ENCODE data around the gene ZFAND2B.

The ZFAND2B gene

GRCh38 chr2:219229305-219230058 is 22.9 kb downstream of the ZFAND2B start, which contains the start of the genes ANKZF1 and ATG9A:
Gene ANKZF1, plus strand, starts transcription at chr2:219229806. Its CDS starts 452 bp downstream, at chr2:219230258.
Gene ATG9A, minus strand, starts transcription at chr2:219229636. Its CDS starts 1,612 bp downstream, at chr2:219228024.
- FAIRE-seq = peak; percentile 99

GRCh38 chr2:219230059-219230540 is 23.5 kb downstream of the ZFAND2B start:
- no peak for FAIRE-seq
- TF ChIP-seq TAF1 (IDR thresholded peaks at IDR 0.05; ENCODE audit: low read depth, low read length) = no peak
- TF ChIP-seq PAX5 (IDR thresholded peaks at IDR 0.05; ENCODE audit: insufficient read depth, low read length, severe bottlenecking) = no peak
- TF ChIP-seq POLR2A (IDR thresholded peaks at IDR 0.05; ENCODE audit: low read depth, low read length) = no peak
- TF ChIP-seq POU2F2 (IDR thresholded peaks at IDR 0.05; ENCODE audit: low read depth, low read length) = no peak
- no peak for TF ChIP-seq SPI1 (IDR thresholded peaks at IDR 0.05; ENCODE audit: low read depth, low read length)
- TF ChIP-seq POLR2AphosphoS5 (IDR thresholded peaks at IDR 0.05; ENCODE audit: low read depth, low read length) = no peak
- no peak for DNase-seq (ENCODE audit: insufficient read length, low spot score)

More at GRCh38 chr2:219229305-219230058, 22.9 kb downstream of the ZFAND2B start, which contains the start of the genes ANKZF1 and ATG9A:
- DNase-seq (ENCODE audit: insufficient read length, low spot score) = peak; percentile 99
- TF ChIP-seq POU2F2 (IDR thresholded peaks at IDR 0.05; ENCODE audit: low read depth, low read length) (peak; percentile 62; the same call in 1 of the 2 replicates), TAF1 (IDR thresholded peaks at IDR 0.05; ENCODE audit: low read depth, low read length) (peak; percentile 83), POLR2A (IDR thresholded peaks at IDR 0.05; ENCODE audit: low read depth, low read length) (peak; percentile 84), PAX5 (IDR thresholded peaks at IDR 0.05; ENCODE audit: insufficient read depth, low read length, severe bottlenecking) (no peak), POLR2AphosphoS5 (IDR thresholded peaks at IDR 0.05; ENCODE audit: low read depth, low read length) (peak; percentile 89), SPI1 (IDR thresholded peaks at IDR 0.05; ENCODE audit: low read depth, low read length) (no peak)

GRCh38 chr2:219234331-219234730 is 27.7 kb downstream of the ZFAND2B start:
- no peak for TF ChIP-seq POLR2AphosphoS5 (IDR thresholded peaks at IDR 0.05; ENCODE audit: low read depth, low read length)
- no peak for TF ChIP-seq TAF1 (IDR thresholded peaks at IDR 0.05; ENCODE audit: low read depth, low read length)
- TF ChIP-seq POU2F2 (IDR thresholded peaks at IDR 0.05; ENCODE audit: low read depth, low read length) = no peak
- TF ChIP-seq POLR2A (IDR thresholded peaks at IDR 0.05; ENCODE audit: low read depth, low read length) = no peak
- TF ChIP-seq SPI1 (IDR thresholded peaks at IDR 0.05; ENCODE audit: low read depth, low read length) = no peak
- TF ChIP-seq PAX5 (IDR thresholded peaks at IDR 0.05; ENCODE audit: insufficient read depth, low read length, severe bottlenecking) = no peak
- FAIRE-seq (no peak), DNase-seq (ENCODE audit: insufficient read length, low spot score) (no peak)

GRCh38 chr2:219243291-219243761 is 36.7 kb downstream of the ZFAND2B start:
- TF ChIP-seq POLR2A (IDR thresholded peaks at IDR 0.05; ENCODE audit: low read depth, low read length) = no peak
- no peak for TF ChIP-seq POLR2AphosphoS5 (IDR thresholded peaks at IDR 0.05; ENCODE audit: low read depth, low read length)
- TF ChIP-seq POU2F2 (IDR thresholded peaks at IDR 0.05; ENCODE audit: low read depth, low read length) = no peak
- TF ChIP-seq SPI1 (IDR thresholded peaks at IDR 0.05; ENCODE audit: low read depth, low read length) = no peak
- no peak for TF ChIP-seq TAF1 (IDR thresholded peaks at IDR 0.05; ENCODE audit: low read depth, low read length)
- TF ChIP-seq PAX5 (IDR thresholded peaks at IDR 0.05; ENCODE audit: insufficient read depth, low read length, severe bottlenecking) = no peak
- no peak for DNase-seq (ENCODE audit: insufficient read length, low spot score)
- FAIRE-seq = no peak

- DNase-seq (ENCODE audit: insufficient read length, low spot score) (no peak), FAIRE-seq (peak; percentile 61)
- TF ChIP-seq TAF1 (IDR thresholded peaks at IDR 0.05; ENCODE audit: low read depth, low read length) = no peak
- no peak for TF ChIP-seq POLR2A (IDR thresholded peaks at IDR 0.05; ENCODE audit: low read depth, low read length)
- no peak for TF ChIP-seq POLR2AphosphoS5 (IDR thresholded peaks at IDR 0.05; ENCODE audit: low read depth, low read length)
- no peak for TF ChIP-seq SPI1 (IDR thresholded peaks at IDR 0.05; ENCODE audit: low read depth, low read length)
- no peak for TF ChIP-seq POU2F2 (IDR thresholded peaks at IDR 0.05; ENCODE audit: low read depth, low read length)
- no peak for TF ChIP-seq PAX5 (IDR thresholded peaks at IDR 0.05; ENCODE audit: insufficient read depth, low read length, severe bottlenecking)
Observed at GRCh38 chr2:219244789-219245147, 38.2 kb downstream of the ZFAND2B start.

- TF ChIP-seq POU2F2 (IDR thresholded peaks at IDR 0.05; ENCODE audit: low read depth, low read length) (no peak), PAX5 (IDR thresholded peaks at IDR 0.05; ENCODE audit: insufficient read depth, low read length, severe bottlenecking) (no peak), POLR2AphosphoS5 (IDR thresholded peaks at IDR 0.05; ENCODE audit: low read depth, low read length) (peak; percentile 77), POLR2A (IDR thresholded peaks at IDR 0.05; ENCODE audit: low read depth, low read length) (peak; percentile 85), SPI1 (IDR thresholded peaks at IDR 0.05; ENCODE audit: low read depth, low read length) (0 out of 2 replicates have a peak, but pooled peaks have one; percentile 36), TAF1 (IDR thresholded peaks at IDR 0.05; ENCODE audit: low read depth, low read length) (peak; percentile 68; the same call in 1 of the 2 replicates)
- FAIRE-seq (peak; percentile 96), DNase-seq (ENCODE audit: insufficient read length, low spot score) (peak; percentile 99)
Observed at GRCh38 chr2:219245148-219245898, 38.7 kb downstream of the ZFAND2B start, which contains the start of the genes GLB1L and STK16. Gene GLB1L, minus strand, starts transcription at chr2:219245444. Its CDS starts 1,871 bp downstream, at chr2:219243573. Gene STK16, plus strand, starts transcription at chr2:219245479. Its CDS starts 521 bp downstream, at chr2:219246000.

GRCh38 chr2:219245899-219246230 is 39.3 kb downstream of the ZFAND2B start:
- FAIRE-seq (no peak), DNase-seq (ENCODE audit: insufficient read length, low spot score) (no peak)

GRCh38 chr2:219246559-219246958 is 40.0 kb downstream of the ZFAND2B start:
- FAIRE-seq (no peak), DNase-seq (ENCODE audit: insufficient read length, low spot score) (no peak)
- TF ChIP-seq SPI1 (IDR thresholded peaks at IDR 0.05; ENCODE audit: low read depth, low read length) = no peak
- TF ChIP-seq POLR2AphosphoS5 (IDR thresholded peaks at IDR 0.05; ENCODE audit: low read depth, low read length) = no peak
- no peak for TF ChIP-seq POLR2A (IDR thresholded peaks at IDR 0.05; ENCODE audit: low read depth, low read length)
- no peak for TF ChIP-seq TAF1 (IDR thresholded peaks at IDR 0.05; ENCODE audit: low read depth, low read length)
- TF ChIP-seq PAX5 (IDR thresholded peaks at IDR 0.05; ENCODE audit: insufficient read depth, low read length, severe bottlenecking) = no peak
- TF ChIP-seq POU2F2 (IDR thresholded peaks at IDR 0.05; ENCODE audit: low read depth, low read length) = no peak

More at GRCh38 chr2:219245899-219246230, 39.3 kb downstream of the ZFAND2B start:
- TF ChIP-seq PAX5 (IDR thresholded peaks at IDR 0.05; ENCODE audit: insufficient read depth, low read length, severe bottlenecking) (no peak), POLR2A (IDR thresholded peaks at IDR 0.05; ENCODE audit: low read depth, low read length) (no peak), POLR2AphosphoS5 (IDR thresholded peaks at IDR 0.05; ENCODE audit: low read depth, low read length) (no peak), POU2F2 (IDR thresholded peaks at IDR 0.05; ENCODE audit: low read depth, low read length) (no peak), TAF1 (IDR thresholded peaks at IDR 0.05; ENCODE audit: low read depth, low read length) (no peak), SPI1 (IDR thresholded peaks at IDR 0.05; ENCODE audit: low read depth, low read length) (no peak)
